ENCODE measurements around the gene ASAP2. TPM values are rescaled to one million over a fixed set of nuclear protein-coding genes. Genes with fewer than 3 reads are reported as not detected.

Gene ASAP2
- total and polyA plus RNA-seq, 9 of the 15 experiments (the other 6 are each of a cell fraction or from before 2014, with no cell fraction given): 0.06 to 4.3 (median 3.1) TPM

DNA sequence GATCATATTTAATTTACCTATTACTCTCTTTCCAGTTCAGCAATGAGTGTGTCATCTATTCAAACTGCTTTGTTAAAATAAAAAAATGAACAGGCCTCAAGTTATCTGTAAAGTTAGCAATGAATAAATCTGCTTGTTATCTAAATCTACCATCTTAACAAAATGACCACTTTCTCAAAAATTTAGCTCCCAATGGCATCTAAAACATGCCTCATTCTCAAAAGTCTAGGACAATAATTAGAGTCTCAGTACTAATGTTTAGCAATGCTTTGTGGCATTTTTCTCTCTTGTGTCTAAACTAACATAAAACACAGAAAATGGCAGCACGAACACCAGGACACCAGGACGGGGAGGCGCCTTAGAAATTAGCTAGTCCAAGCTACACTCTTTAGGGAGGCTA is 3.6 kb upstream of the ASAP2 start:
- TF ChIP-seq NFE2 (IDR thresholded peaks at IDR 0.05; ENCODE audit: low read depth): no peak
- TF ChIP-seq, protein P1, sequence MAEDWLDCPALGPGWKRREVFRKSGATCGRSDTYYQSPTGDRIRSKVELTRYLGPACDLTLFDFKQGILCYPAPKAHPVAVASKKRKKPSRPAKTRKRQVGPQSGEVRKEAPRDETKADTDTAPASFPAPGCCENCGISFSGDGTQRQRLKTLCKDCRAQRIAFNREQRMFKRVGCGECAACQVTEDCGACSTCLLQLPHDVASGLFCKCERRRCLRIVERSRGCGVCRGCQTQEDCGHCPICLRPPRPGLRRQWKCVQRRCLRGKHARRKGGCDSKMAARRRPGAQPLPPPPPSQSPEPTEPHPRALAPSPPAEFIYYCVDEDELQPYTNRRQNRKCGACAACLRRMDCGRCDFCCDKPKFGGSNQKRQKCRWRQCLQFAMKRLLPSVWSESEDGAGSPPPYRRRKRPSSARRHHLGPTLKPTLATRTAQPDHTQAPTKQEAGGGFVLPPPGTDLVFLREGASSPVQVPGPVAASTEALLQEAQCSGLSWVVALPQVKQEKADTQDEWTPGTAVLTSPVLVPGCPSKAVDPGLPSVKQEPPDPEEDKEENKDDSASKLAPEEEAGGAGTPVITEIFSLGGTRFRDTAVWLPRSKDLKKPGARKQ (CRISPR knock-in tag; IDR thresholded peaks at IDR 0.05): no peak
- TF ChIP-seq POLR2AphosphoS2 (IDR thresholded peaks at IDR 0.05; ENCODE audit: low read length): no peak
- TF ChIP-seq ZC3H11A (IDR thresholded peaks at IDR 0.05; ENCODE audit: low read depth, low read length): no peak
- H3K9ac ChIP-seq (ENCODE audit: insufficient read depth in 1 of 2, low read depth in 2 of 2, low read length in 2 of 2): no peak overlapping the region
- ATAC-seq: no peak
- H3K9me3 ChIP-seq (replicated peaks; ENCODE audit: control insufficient read depth, insufficient read depth, low read depth, low read length): no peaks in the 10 kb centered on the region
- H3K27ac ChIP-seq (ENCODE audit: extremely low read depth, low read depth, low read length): no peak overlapping the region
- no peak for DNase-seq (ENCODE audit: extremely low read depth in 1 of 4, low spot score in 3 of 4)
- peaks cover 27% of the 10 kb centered on the region in 2 experiments for H3K4me1 ChIP-seq (replicated peaks in 1 of 2; ENCODE audit: control insufficient read depth in 2 of 2, insufficient read depth in 2 of 2, low read length in 2 of 2)
- H3K9me1 ChIP-seq (ENCODE audit: control insufficient read depth, insufficient read depth, low read length): no peaks in the 10 kb centered on the region
- H3K36me3 ChIP-seq (ENCODE audit: control insufficient read depth, insufficient read depth, low read length): no peaks in the 10 kb centered on the region
- ChIA-PET CTCF (ENCODE audit: low intra/inter-chr PET ratio) (no interaction called here), POLR2A (interaction anchor here (0.6 kb wide), 1 partner anchor 220 kb away, joined by 4 read pairs; the partner anchor contains the start of gene ITGB1BP1)
- H2AFZ ChIP-seq (ENCODE audit: low read depth, low read length): peak overlapping the region; percentile 22; the same call in 1 of the 2 replicates
- H3K27me3 ChIP-seq (ENCODE audit: control insufficient read depth in 2 of 2, insufficient read depth in 2 of 2, low read length in 2 of 2): no peaks in the 10 kb centered on the region
- in situ Hi-C loops (cut with MboI) (no loop called here), intact Hi-C loops (cut with micrococcal nuclease) (no loop called here)
- no peak overlapping the region for H3K4me3 ChIP-seq
- FAIRE-seq: no peak
- H3K4me2 ChIP-seq (ENCODE audit: insufficient read depth, low read length): no peak overlapping the region
- peaks cover 9% of the 10 kb centered on the region; the same call in 2 of the 3 replicates for H3K79me2 ChIP-seq (ENCODE audit: control insufficient read depth, insufficient read depth, low read length)
- WGBS (ENCODE audit: insufficient coverage, low coverage, missing lambda C conversion rate): 100% methylated on average over 3 of the region's 3 CpGs
- no TSS peak for BruUV-seq (replicated peaks)
- no peaks in the 10 kb centered on the region for H4K20me1 ChIP-seq (replicated peaks; ENCODE audit: control insufficient read depth, insufficient read depth, low read length)

DNA sequence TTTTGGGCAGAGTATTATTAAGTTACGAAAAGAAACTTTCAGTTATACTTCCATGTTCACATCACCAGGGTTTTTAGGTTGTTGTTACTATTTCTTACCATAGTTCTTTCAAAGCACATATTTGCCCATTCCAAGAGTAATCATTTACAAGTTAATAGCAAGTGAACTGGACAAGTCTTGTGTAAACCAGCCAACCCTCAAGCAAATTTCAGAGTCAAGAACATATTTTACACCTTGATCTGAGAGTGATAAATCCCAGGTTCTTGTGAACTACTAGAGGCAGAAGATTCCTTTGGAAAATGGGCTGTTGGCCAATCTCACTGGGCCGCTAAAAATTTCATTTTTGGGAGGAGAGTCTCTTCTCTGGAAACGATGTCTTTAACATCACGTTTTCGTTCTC is 2.7 kb upstream of the ASAP2 start:
- DNase-seq (ENCODE audit: extremely low read depth in 1 of 4, low spot score in 3 of 4): no peak
- Histone ChIP-seq H3K9me1 (ENCODE audit: control insufficient read depth, insufficient read depth, low read length) (no peaks in the 10 kb centered on the region), H4K20me1 (replicated peaks; ENCODE audit: control insufficient read depth, insufficient read depth, low read length) (no peaks in the 10 kb centered on the region), H2AFZ (ENCODE audit: low read depth, low read length) (peak overlapping the region; percentile 56; the same call in 1 of the 2 replicates), H3K4me1 (replicated peaks in 1 of 2; ENCODE audit: control insufficient read depth in 2 of 2, insufficient read depth in 2 of 2, low read length in 2 of 2) (peaks cover 27 to 31% of the 10 kb centered on the region in 2 experiments), H3K9ac (ENCODE audit: insufficient read depth in 1 of 2, low read depth in 2 of 2, low read length in 2 of 2) (no peak overlapping the region), H3K4me3 (no peak overlapping the region), H3K9me3 (replicated peaks; ENCODE audit: control insufficient read depth, insufficient read depth, low read depth, low read length) (no peaks in the 10 kb centered on the region), H3K27ac (ENCODE audit: extremely low read depth, low read depth, low read length) (no peak overlapping the region), H3K36me3 (ENCODE audit: control insufficient read depth, insufficient read depth, low read length) (no peaks in the 10 kb centered on the region), H3K79me2 (ENCODE audit: control insufficient read depth, insufficient read depth, low read length) (peaks cover 13% of the 10 kb centered on the region; the same call in 2 of the 3 replicates), H3K27me3 (ENCODE audit: control insufficient read depth in 2 of 2, insufficient read depth in 2 of 2, low read length in 2 of 2) (no peaks in the 10 kb centered on the region), H3K4me2 (ENCODE audit: insufficient read depth, low read length) (no peak overlapping the region)
- TF ChIP-seq DACH1 (IDR thresholded peaks at IDR 0.05; ENCODE audit: partially characterized antibody): no peak
- TF ChIP-seq GABPA (tag; conservative IDR thresholded peaks at IDR 0.05; ENCODE audit: low read depth): no peak
- no peak for TF ChIP-seq HDAC1 (IDR thresholded peaks at IDR 0.05)
- no peak for TF ChIP-seq ZNF764 (CRISPR knock-in tag; IDR thresholded peaks at IDR 0.05; ENCODE audit: low read depth)
- no peak for TF ChIP-seq MED1 (CRISPR knock-in tag; IDR thresholded peaks at IDR 0.05; ENCODE audit: borderline replicate concordance)
- POLR2A ChIA-PET: interaction anchor here (2.4 kb wide), 1 partner anchor 18 kb away, joined by 5 read pairs; no protein-coding TSS in a partner anchor
- ATAC-seq: no peak
- in situ Hi-C loops (cut with MboI) (no loop called here), intact Hi-C loops (cut with micrococcal nuclease) (no loop called here)
- no TSS peak for BruUV-seq (replicated peaks)
- WGBS (ENCODE audit: insufficient coverage, low coverage, missing lambda C conversion rate): 71% methylated on average over 5 of the region's 5 CpGs
- no peak for FAIRE-seq
- CTCF ChIA-PET (ENCODE audit: low intra/inter-chr PET ratio): no interaction called here
